HCT116 (cell line): Measurements from ENCODE around the gene GRIK5. TPM values are rescaled to one million over a fixed set of nuclear protein-coding genes. Genes with fewer than 3 reads are reported as not detected.
A peak's percentile ranks its signal among the peaks of the same experiment; 100 is the strongest.

Experiments used
- ATAC-seq: fragments of 200-7000 bp; cut with Tn5 transposase; 2 replicates; pipeline ENCODE4 v1.9.1; 2020; ENCODE audit warnings: mild to moderate bottlenecking, moderate library complexity
- BruUV-seq: library from RNA; stranded (reverse); fragments of 400-500 nt; replicated peaks from 2 replicates; lab custom pipeline; 2021; lab: Mats Ljungman, UMichigan
- CTCF ChIA-PET: fragments of 300-600 bp; sonication (Branson Sonifier 250); formaldehyde crosslinking; loops from one replicate; lab custom pipeline; 2021; ENCODE audit warnings: antibody characterized with exemption; lab: Charles Lee
- POLR2A ChIA-PET: fragments of 300-600, 350-600 bp; sonication (Branson Sonifier 250); formaldehyde crosslinking; loops from one replicate; lab custom pipeline; 2021; ENCODE audit warnings: antibody characterized with exemption; lab: Charles Lee
- RAD21 ChIA-PET, 2 experiments: fragments of 300-600 bp; sonication (Branson Sonifier 250); formaldehyde crosslinking; loops; one replicate each; lab custom pipeline; 2023; ENCODE audit warnings: low total read pairs in 2 of 2; ENCODE audit not compliant: uncharacterized antibody in 2 of 2, unreplicated experiment in 2 of 2, low non-redundant PET in 1 of 2; lab: Charles Lee
- DNase-seq: peaks from one replicate; pipeline ENCODE4 v3.0.0-alpha.2; 2010; ENCODE audit warnings: low read depth, low spot score
- H2AFZ ChIP-seq: fragments of 200-600 bp; shearing (Covaris generic), sonication (generic); 2 replicates; pipeline ENCODE4 v1.6.1; 2017; ENCODE audit warnings: low read depth, mixed run types, mixed read lengths, antibody characterized with exemption, low read length; ENCODE audit not compliant: poor library complexity, severe bottlenecking
- H3K27ac ChIP-seq: 2 replicates; pipeline ENCODE4 v1.5.1; 2012; ENCODE audit warnings: low read depth, low read length
- H3K27me3 ChIP-seq: fragments of 200-600 bp; sonication (generic); 2 replicates; pipeline ENCODE4 v1.6.1; 2016; ENCODE audit warnings: mixed run types, low read length, mixed read lengths; ENCODE audit not compliant: insufficient read depth
- H3K36me3 ChIP-seq, 2 experiments: fragments of 200-500 bp in 1 of 2; fragments of 200-600 bp in 1 of 2; sonication (Bioruptor generic) in 1 of 2; sonication (generic) in 1 of 2; 2 replicates each; pipeline versions ENCODE4 v1.5.1 to v1.6.1; 2014 to 2016; ENCODE audit warnings: low read length in 2 of 2, inconsistent platforms in 1 of 2, mixed read lengths in 1 of 2, mixed run types in 1 of 2; ENCODE audit not compliant: insufficient read depth in 2 of 2, control insufficient read depth in 1 of 2
- H3K4me1 ChIP-seq, 2 experiments: fragments of 200-600 bp in 1 of 2; sonication (generic) in 1 of 2; 2 replicates each; pipeline versions ENCODE4 v1.5.1 to v1.6.1; 2012 to 2017; ENCODE audit warnings: low read length in 2 of 2, inconsistent platforms in 1 of 2, mild to moderate bottlenecking in 1 of 2, mixed read lengths in 1 of 2, mixed run types in 1 of 2, moderate library complexity in 1 of 2; ENCODE audit not compliant: insufficient read depth in 2 of 2, control insufficient read depth in 1 of 2
- H3K4me2 ChIP-seq: fragments of 200-600 bp; sonication (generic); 2 replicates; pipeline ENCODE4 v1.6.1; 2017; ENCODE audit warnings: mixed run types, low read length, mixed read lengths
- H3K4me3 ChIP-seq, 2 experiments: fragments of 200-600 bp in 1 of 2; sonication (generic) in 1 of 2; replicated peaks in 1 of 2; 2 replicates each; pipeline ENCODE4 v1.5.1; 2011 to 2016; ENCODE audit warnings: low read length in 2 of 2, control low read depth in 1 of 2, low read depth in 1 of 2, mild to moderate bottlenecking in 1 of 2, mixed read lengths in 1 of 2, mixed run types in 1 of 2
- H3K79me2 ChIP-seq: fragments of 200-600 bp; sonication (generic); 2 replicates; pipeline ENCODE4 v1.6.1; 2017; ENCODE audit warnings: mild to moderate bottlenecking, mixed run types, low read length, moderate library complexity, mixed read lengths; ENCODE audit not compliant: insufficient read depth
- H3K9ac ChIP-seq: fragments of 200-600 bp; sonication (generic); 2 replicates; pipeline ENCODE4 v1.6.1; 2016; ENCODE audit warnings: low read length, mixed read lengths
- H3K9me2 ChIP-seq: fragments of 200-600 bp; sonication (generic), shearing (Covaris generic); 2 replicates; pipeline ENCODE4 v1.6.1; 2017; ENCODE audit warnings: mixed run types, mild to moderate bottlenecking, moderate library complexity; ENCODE audit not compliant: insufficient read depth
- H3K9me3 ChIP-seq, 2 experiments: fragments of 200-500 bp in 1 of 2; fragments of 200-600 bp in 1 of 2; sonication (Bioruptor generic) in 1 of 2; sonication (generic) in 1 of 2; 2 replicates each; pipeline ENCODE4 v1.6.1; 2014 to 2017; ENCODE audit warnings: low read length in 2 of 2, mixed read lengths in 2 of 2, inconsistent platforms in 1 of 2, low read depth in 1 of 2, mild to moderate bottlenecking in 1 of 2, mixed run types in 1 of 2, moderate library complexity in 1 of 2; ENCODE audit not compliant: control insufficient read depth in 1 of 2, insufficient read depth in 1 of 2
- H4K20me1 ChIP-seq: fragments of 200-600 bp; sonication (generic), shearing (Covaris generic); 2 replicates; pipeline ENCODE4 v1.6.1; 2017; ENCODE audit warnings: mixed run types, mild to moderate bottlenecking, moderate library complexity; ENCODE audit not compliant: insufficient read depth
- EGR1 ChIP-seq: IDR thresholded peaks from 2 replicates; pipeline ENCODE4 v1.6.1; 2012; ENCODE audit warnings: low read depth
- EZH2 ChIP-seq: fragments of 200-600 bp; sonication (generic); IDR thresholded peaks from 2 replicates; pipeline ENCODE4 v1.6.1; 2017; ENCODE audit warnings: antibody characterized with exemption, mixed run types
- EZH2phosphoT487 ChIP-seq: fragments of 200-600 bp; IDR thresholded peaks from 2 replicates; pipeline ENCODE4 v1.6.1; 2018; ENCODE audit warnings: antibody characterized with exemption, borderline replicate concordance
- POLR2A ChIP-seq: IDR thresholded peaks from 2 replicates; pipeline ENCODE4 v1.7.0; 2011; ENCODE audit warnings: borderline replicate concordance; ENCODE audit not compliant: insufficient read depth, insufficient read length; ENCODE audit errors: extremely low read depth
- POLR2AphosphoS5 ChIP-seq: IDR thresholded peaks from 2 replicates; pipeline ENCODE4 v1.6.1; 2011; ENCODE audit warnings: mild to moderate bottlenecking, low read depth, low read length, moderate library complexity
- SP1 ChIP-seq: IDR thresholded peaks from 2 replicates; pipeline ENCODE4 v1.6.1; 2012; ENCODE audit warnings: low read depth
- SRF ChIP-seq: IDR thresholded peaks from 2 replicates; pipeline ENCODE4 v1.6.1; 2012; ENCODE audit warnings: low read depth
- TCF7L2 ChIP-seq: IDR thresholded peaks from 2 replicates; pipeline ENCODE4 v1.7.0; 2011; ENCODE audit warnings: borderline replicate concordance, inconsistent platforms; ENCODE audit not compliant: insufficient read depth, insufficient read length; ENCODE audit errors: extremely low read depth
- YY1 ChIP-seq: IDR thresholded peaks from 2 replicates; pipeline ENCODE4 v1.6.1; 2011; ENCODE audit warnings: low read length, low read depth, moderate library complexity, mild to moderate bottlenecking; ENCODE audit not compliant: insufficient replicate concordance; ENCODE audit errors: extremely low read depth
- intact Hi-C: fragments of 100-400 bp; cut with micrococcal nuclease; formaldehyde crosslinking; loops from 2 replicates; pipeline ENCODE4 v1.10.0; 2022
- total RNA-seq: library from RNA; stranded (reverse); gene quantifications from one replicate; pipeline ENCODE4 v1.2.1, GENCODE V29; 2021; ENCODE audit not compliant: unreplicated experiment
- TF ChIP-seq, protein P1 (sequence below): IDR thresholded peaks from 2 replicates; pipeline ENCODE4 v1.6.1; 2012; ENCODE audit warnings: low read depth
- TF ChIP-seq, protein P2 (sequence below): IDR thresholded peaks from 2 replicates; pipeline ENCODE4 v1.6.1; 2012
- TF ChIP-seq, protein P3 (sequence below), 3 experiments: fragments of 200-600 bp in 1 of 3; sonication (generic) in 1 of 3; IDR thresholded peaks in 2 of 3; conservative IDR thresholded peaks in 1 of 3; 2 replicates each; pipeline ENCODE4 v1.5.1; 2012 to 2017; ENCODE audit warnings: low read depth in 2 of 3, low read length in 2 of 3, antibody characterized with exemption in 1 of 3, borderline replicate concordance in 1 of 3, control low read depth in 1 of 3, mild to moderate bottlenecking in 1 of 3, mixed read lengths in 1 of 3, mixed run types in 1 of 3, moderate library complexity in 1 of 3; ENCODE audit not compliant: insufficient read depth in 1 of 3
- TF ChIP-seq, protein P4 (sequence below): IDR thresholded peaks from 2 replicates; pipeline ENCODE4 v1.6.1; 2011; ENCODE audit warnings: mild to moderate bottlenecking, low read length, moderate library complexity; ENCODE audit not compliant: insufficient replicate concordance; ENCODE audit errors: extremely low read depth

GRIK5 gene
- total RNA-seq, 1 experiment from 2014 or later = 1.7 TPM

DNA sequence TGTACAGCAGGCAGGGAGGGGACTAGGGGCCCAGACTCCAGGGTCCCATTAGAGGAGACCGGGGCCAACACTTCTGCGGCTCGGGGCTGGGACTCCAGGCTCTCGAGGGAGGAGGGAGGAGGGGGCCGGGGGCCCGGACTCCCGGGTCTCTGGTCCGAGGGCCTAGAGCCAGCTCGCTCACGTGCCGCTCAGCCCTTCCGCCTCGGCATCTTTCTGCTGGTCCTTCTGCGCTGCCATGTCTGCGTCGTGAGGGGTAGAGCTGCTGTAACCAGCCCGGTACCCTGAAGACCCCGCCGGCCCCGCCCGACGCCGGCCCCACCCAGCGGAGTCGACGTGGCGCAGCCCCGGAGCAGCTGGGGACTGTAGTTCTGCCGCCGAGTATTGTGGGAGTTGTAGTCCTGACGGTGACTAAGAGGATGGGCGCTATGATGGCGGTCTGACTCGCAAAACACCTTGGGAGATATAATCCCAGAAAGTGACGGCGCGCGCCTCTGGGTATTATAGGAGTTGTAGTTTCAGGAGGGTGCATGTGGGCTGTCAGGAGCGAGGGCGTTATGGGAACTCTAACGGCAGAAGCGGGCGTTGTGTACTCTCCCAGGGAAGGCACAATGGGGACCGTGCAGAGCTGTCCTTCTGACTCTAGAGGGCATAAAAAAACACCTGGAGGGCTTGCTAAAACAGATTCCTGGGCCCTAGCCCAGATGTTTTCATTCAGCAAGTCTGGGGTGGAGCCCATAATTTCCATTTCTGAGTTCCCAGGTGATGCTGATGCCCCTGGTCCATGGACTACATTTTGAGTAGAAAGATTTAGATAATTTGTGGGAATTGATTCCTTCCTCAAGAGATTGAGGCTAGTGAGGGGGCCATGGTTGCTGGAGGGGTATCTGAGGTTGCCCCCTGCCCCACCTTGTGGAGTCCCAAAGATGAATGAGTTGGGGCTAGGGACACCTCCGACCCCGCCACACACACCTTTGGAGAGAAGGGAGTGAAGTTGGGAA, 110.7 kb downstream of the GRIK5 start, which contains the start of gene RABAC1:
Gene RABAC1 (minus strand): TSS at position 266 of the 998 bp plus-strand sequence. CDS start 29 bp downstream, at position 237.
- Histone ChIP-seq H2AFZ (peak within 1 kb of the TSS; percentile 70), H3K27me3 (no peaks in the 10 kb centered on the region), H3K4me1 (peaks cover 24 to 38% of the 10 kb centered on the region in 2 experiments), H4K20me1 (no peaks in the 10 kb centered on the region), H3K4me3 (peak within 1 kb of the TSS; percentile 82 to 87), H3K27ac (peak within 1 kb of the TSS; percentile 72), H3K4me2 (peak within 1 kb of the TSS; percentile 100), H3K36me3 (no peaks in the 10 kb centered on the region), H3K9me3 (no peaks in the 10 kb centered on the region), H3K9me2 (no peaks in the 10 kb centered on the region), H3K79me2 (no peaks in the 10 kb centered on the region), H3K9ac (peak within 1 kb of the TSS; percentile 84)
- TSS peak; percentile 66 for BruUV-seq
- intact Hi-C loops = loop anchor here (2.0 to 10.0 kb wide), 3 partner anchors 75 to 255 kb away; partner anchors contain the start of gene CEACAM5
- ChIA-PET CTCF (interaction anchor here (0.7 to 3.5 kb wide), 8 partner anchors 9 to 1410 kb away, joined by 3 to 16 read pairs (median 4); no protein-coding TSS in a partner anchor), RAD21 (interaction anchor here in 1 of 2 experiments (1.3 kb wide), 1 partner anchor 100 kb away, joined by 3 read pairs; the partner anchor contains the start of gene RPS19), POLR2A (interaction anchor here (0.9 to 2.3 kb wide), 3 partner anchors 86 to 322 kb away, joined by 3 to 18 read pairs (median 8); partner anchors contain the start of gene RPS19)
- TF ChIP-seq SRF (no peak), SP1 (no peak; the same call in none of the 2 replicates), EZH2 (no peak), TCF7L2 (no peak), YY1 (peak; percentile 92), POLR2A (peak; percentile 37), EZH2phosphoT487 (no peak), POLR2AphosphoS5 (peak; percentile 62), EGR1 (no peak)
- TF ChIP-seq, protein P1, sequence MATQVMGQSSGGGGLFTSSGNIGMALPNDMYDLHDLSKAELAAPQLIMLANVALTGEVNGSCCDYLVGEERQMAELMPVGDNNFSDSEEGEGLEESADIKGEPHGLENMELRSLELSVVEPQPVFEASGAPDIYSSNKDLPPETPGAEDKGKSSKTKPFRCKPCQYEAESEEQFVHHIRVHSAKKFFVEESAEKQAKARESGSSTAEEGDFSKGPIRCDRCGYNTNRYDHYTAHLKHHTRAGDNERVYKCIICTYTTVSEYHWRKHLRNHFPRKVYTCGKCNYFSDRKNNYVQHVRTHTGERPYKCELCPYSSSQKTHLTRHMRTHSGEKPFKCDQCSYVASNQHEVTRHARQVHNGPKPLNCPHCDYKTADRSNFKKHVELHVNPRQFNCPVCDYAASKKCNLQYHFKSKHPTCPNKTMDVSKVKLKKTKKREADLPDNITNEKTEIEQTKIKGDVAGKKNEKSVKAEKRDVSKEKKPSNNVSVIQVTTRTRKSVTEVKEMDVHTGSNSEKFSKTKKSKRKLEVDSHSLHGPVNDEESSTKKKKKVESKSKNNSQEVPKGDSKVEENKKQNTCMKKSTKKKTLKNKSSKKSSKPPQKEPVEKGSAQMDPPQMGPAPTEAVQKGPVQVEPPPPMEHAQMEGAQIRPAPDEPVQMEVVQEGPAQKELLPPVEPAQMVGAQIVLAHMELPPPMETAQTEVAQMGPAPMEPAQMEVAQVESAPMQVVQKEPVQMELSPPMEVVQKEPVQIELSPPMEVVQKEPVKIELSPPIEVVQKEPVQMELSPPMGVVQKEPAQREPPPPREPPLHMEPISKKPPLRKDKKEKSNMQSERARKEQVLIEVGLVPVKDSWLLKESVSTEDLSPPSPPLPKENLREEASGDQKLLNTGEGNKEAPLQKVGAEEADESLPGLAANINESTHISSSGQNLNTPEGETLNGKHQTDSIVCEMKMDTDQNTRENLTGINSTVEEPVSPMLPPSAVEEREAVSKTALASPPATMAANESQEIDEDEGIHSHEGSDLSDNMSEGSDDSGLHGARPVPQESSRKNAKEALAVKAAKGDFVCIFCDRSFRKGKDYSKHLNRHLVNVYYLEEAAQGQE = no peak
- TF ChIP-seq, protein P2, sequence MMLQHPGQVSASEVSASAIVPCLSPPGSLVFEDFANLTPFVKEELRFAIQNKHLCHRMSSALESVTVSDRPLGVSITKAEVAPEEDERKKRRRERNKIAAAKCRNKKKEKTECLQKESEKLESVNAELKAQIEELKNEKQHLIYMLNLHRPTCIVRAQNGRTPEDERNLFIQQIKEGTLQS = no peak
- TF ChIP-seq, protein P3, sequence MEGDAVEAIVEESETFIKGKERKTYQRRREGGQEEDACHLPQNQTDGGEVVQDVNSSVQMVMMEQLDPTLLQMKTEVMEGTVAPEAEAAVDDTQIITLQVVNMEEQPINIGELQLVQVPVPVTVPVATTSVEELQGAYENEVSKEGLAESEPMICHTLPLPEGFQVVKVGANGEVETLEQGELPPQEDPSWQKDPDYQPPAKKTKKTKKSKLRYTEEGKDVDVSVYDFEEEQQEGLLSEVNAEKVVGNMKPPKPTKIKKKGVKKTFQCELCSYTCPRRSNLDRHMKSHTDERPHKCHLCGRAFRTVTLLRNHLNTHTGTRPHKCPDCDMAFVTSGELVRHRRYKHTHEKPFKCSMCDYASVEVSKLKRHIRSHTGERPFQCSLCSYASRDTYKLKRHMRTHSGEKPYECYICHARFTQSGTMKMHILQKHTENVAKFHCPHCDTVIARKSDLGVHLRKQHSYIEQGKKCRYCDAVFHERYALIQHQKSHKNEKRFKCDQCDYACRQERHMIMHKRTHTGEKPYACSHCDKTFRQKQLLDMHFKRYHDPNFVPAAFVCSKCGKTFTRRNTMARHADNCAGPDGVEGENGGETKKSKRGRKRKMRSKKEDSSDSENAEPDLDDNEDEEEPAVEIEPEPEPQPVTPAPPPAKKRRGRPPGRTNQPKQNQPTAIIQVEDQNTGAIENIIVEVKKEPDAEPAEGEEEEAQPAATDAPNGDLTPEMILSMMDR (IDR thresholded peaks at IDR 0.05 in 2 of 3, conservative IDR thresholded peaks at IDR 0.05 in 1 of 3; ENCODE audit: borderline replicate concordance in 1 of 3, insufficient read depth in 1 of 3, low read depth in 2 of 3, low read length in 2 of 3) = peak in 2 of 3 experiments; percentile 34 to 37; a peak in 2 of 6 replicates
- TF ChIP-seq, protein P4, sequence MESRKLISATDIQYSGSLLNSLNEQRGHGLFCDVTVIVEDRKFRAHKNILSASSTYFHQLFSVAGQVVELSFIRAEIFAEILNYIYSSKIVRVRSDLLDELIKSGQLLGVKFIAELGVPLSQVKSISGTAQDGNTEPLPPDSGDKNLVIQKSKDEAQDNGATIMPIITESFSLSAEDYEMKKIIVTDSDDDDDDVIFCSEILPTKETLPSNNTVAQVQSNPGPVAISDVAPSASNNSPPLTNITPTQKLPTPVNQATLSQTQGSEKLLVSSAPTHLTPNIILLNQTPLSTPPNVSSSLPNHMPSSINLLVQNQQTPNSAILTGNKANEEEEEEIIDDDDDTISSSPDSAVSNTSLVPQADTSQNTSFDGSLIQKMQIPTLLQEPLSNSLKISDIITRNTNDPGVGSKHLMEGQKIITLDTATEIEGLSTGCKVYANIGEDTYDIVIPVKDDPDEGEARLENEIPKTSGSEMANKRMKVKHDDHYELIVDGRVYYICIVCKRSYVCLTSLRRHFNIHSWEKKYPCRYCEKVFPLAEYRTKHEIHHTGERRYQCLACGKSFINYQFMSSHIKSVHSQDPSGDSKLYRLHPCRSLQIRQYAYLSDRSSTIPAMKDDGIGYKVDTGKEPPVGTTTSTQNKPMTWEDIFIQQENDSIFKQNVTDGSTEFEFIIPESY = no peak
- DNase-seq (peak; percentile 85), ATAC-seq (peak; percentile 79)
